SK-N-SH (cell line): ENCODE results near the gene BLCAP. TPM values are rescaled to one million over a fixed set of nuclear protein-coding genes. Genes with fewer than 3 reads are reported as not detected.

ENCODE experiments used
- CTCF ChIA-PET: fragments of 300-600, 350-600 bp; formaldehyde crosslinking; extraction: SDS; loops from one replicate; lab custom pipeline; 2021; lab: Yijun Ruan, JAX
- POLR2A ChIA-PET: fragments of 350-600 bp; sonication (Branson Sonifier 250); formaldehyde crosslinking; extraction: SDS; loops from one replicate; lab custom pipeline; 2020; ENCODE audit warnings: antibody characterized with exemption, inconsistent platforms; lab: Yijun Ruan, JAX
- DNase-seq: peaks from one replicate; pipeline ENCODE4 v3.0.0; 2012
- H2AFZ ChIP-seq: fragments of 200-600 bp; sonication (generic); 2 replicates; pipeline ENCODE4 v1.8.1; 2016; ENCODE audit warnings: antibody characterized with exemption, mild to moderate bottlenecking, low read depth
- H3F3A ChIP-seq: fragments of 200-600 bp; sonication (generic); replicated peaks from 2 replicates; pipeline ENCODE3; 2016; ENCODE audit warnings: antibody characterized with exemption, mild to moderate bottlenecking; ENCODE audit not compliant: insufficient read depth
- H3K27ac ChIP-seq, 2 experiments: fragments of 200-500 bp in 1 of 2; fragments of 200-600 bp in 1 of 2; sonication (Bioruptor generic) in 1 of 2; sonication (generic), shearing (Covaris generic) in 1 of 2; 2 replicates each; pipeline versions ENCODE4 v1.5.1 to v1.6.1; 2014 to 2016; ENCODE audit warnings: low read depth in 2 of 2, inconsistent platforms in 1 of 2, low read length in 1 of 2, mild to moderate bottlenecking in 1 of 2, mixed read lengths in 1 of 2
- H3K27me3 ChIP-seq: fragments of 200-600 bp; sonication (generic), shearing (Covaris generic); 2 replicates; pipeline ENCODE4 v1.6.1; 2016; ENCODE audit warnings: mixed run types; ENCODE audit not compliant: insufficient read depth
- H3K36me3 ChIP-seq, 2 experiments: fragments of 200-500 bp in 1 of 2; fragments of 200-600 bp in 1 of 2; sonication (Bioruptor generic) in 1 of 2; sonication (generic) in 1 of 2; replicated peaks in 1 of 2; 2 replicates each; pipeline versions ENCODE3 to v1.5.1; 2014 to 2016; ENCODE audit warnings: low read length in 1 of 2, mild to moderate bottlenecking in 1 of 2; ENCODE audit not compliant: insufficient read depth in 2 of 2, control insufficient read depth in 1 of 2
- H3K4me1 ChIP-seq, 2 experiments: fragments of 200-500 bp in 1 of 2; fragments of 200-600 bp in 1 of 2; sonication (Bioruptor generic) in 1 of 2; sonication (generic), shearing (Covaris generic) in 1 of 2; 2 replicates each; pipeline versions ENCODE4 v1.5.1 to v1.6.1; 2014 to 2016; ENCODE audit warnings: low read depth in 1 of 2, low read length in 1 of 2, mixed run types in 1 of 2; ENCODE audit not compliant: insufficient read depth in 2 of 2, control insufficient read depth in 1 of 2
- H3K4me2 ChIP-seq: fragments of 200-600 bp; sonication (generic), shearing (Covaris generic); 2 replicates; pipeline ENCODE4 v1.6.1; 2017; ENCODE audit warnings: mixed run types
- H3K4me3 ChIP-seq, 2 experiments: fragments of 200-500 bp in 1 of 2; fragments of 200-600 bp in 1 of 2; sonication (Bioruptor generic) in 1 of 2; sonication (generic), shearing (Covaris generic) in 1 of 2; 2 replicates each; pipeline versions ENCODE4 v1.5.1 to v1.8.1; 2014 to 2016; ENCODE audit warnings: low read depth in 2 of 2, inconsistent platforms in 1 of 2, low read length in 1 of 2, mild to moderate bottlenecking in 1 of 2, mixed read lengths in 1 of 2, moderate library complexity in 1 of 2
- H3K79me2 ChIP-seq: fragments of 200-600 bp; sonication (generic); 2 replicates; pipeline ENCODE4 v1.8.1; 2017; ENCODE audit warnings: mild to moderate bottlenecking; ENCODE audit not compliant: insufficient read depth
- H3K9ac ChIP-seq: fragments of 200-600 bp; sonication (generic); 2 replicates; pipeline ENCODE4 v1.6.1; 2017; ENCODE audit warnings: mixed run types
- H3K9me2 ChIP-seq: fragments of 200-600 bp; sonication (generic); 2 replicates; pipeline ENCODE4 v1.6.1; 2017; ENCODE audit warnings: mixed run types
- H3K9me3 ChIP-seq: fragments of 200-600 bp; sonication (generic); 2 replicates; pipeline ENCODE4 v1.6.1; 2017; ENCODE audit warnings: mixed run types, mild to moderate bottlenecking, moderate library complexity
- H4K20me1 ChIP-seq: fragments of 200-600 bp; sonication (generic); 2 replicates; pipeline ENCODE4 v1.6.1; 2017; ENCODE audit warnings: mild to moderate bottlenecking, mixed run types; ENCODE audit not compliant: insufficient read depth
- FOXJ3 ChIP-seq: sonication (generic); formaldehyde crosslinking; IDR thresholded peaks from 2 replicates; pipeline ENCODE4 v1.5.1; 2020; ENCODE audit warnings: mild to moderate bottlenecking, missing genetic modification reagents
- MEF2A ChIP-seq: IDR thresholded peaks from 2 replicates; pipeline ENCODE4 v1.4.0; 2012; ENCODE audit warnings: low read depth, borderline replicate concordance
- MXI1 ChIP-seq: IDR thresholded peaks from 2 replicates; pipeline ENCODE4 v1.6.1; 2012; ENCODE audit warnings: mild to moderate bottlenecking, low read depth, low read length, improper control_type of control experiment
- NFIC ChIP-seq: IDR thresholded peaks from 2 replicates; pipeline ENCODE4 v1.4.0; 2012; ENCODE audit warnings: borderline replicate concordance
- POLR2AphosphoS5 ChIP-seq: IDR thresholded peaks from 2 replicates; pipeline ENCODE4 v1.6.1; 2012; ENCODE audit warnings: low read depth, low read length
- RFX5 ChIP-seq: IDR thresholded peaks from 2 replicates; pipeline ENCODE4 v1.6.1; 2012; ENCODE audit warnings: mild to moderate bottlenecking, improper control_type of control experiment, low read length
- RXRA ChIP-seq: IDR thresholded peaks from 2 replicates; pipeline ENCODE4 v1.4.0; 2012; ENCODE audit warnings: low read depth, mild to moderate bottlenecking, borderline replicate concordance
- SMC3 ChIP-seq: IDR thresholded peaks from 2 replicates; pipeline ENCODE4 v1.6.1; 2012; ENCODE audit warnings: low read depth, low read length, improper control_type of control experiment
- ZBTB33 ChIP-seq: IDR thresholded peaks from 2 replicates; pipeline ENCODE4 v1.4.0; 2012; ENCODE audit warnings: low read depth, borderline replicate concordance
- WGBS: methylation state at CpG from one replicate; pipeline ENCODE4 v1.1.6; 2017; ENCODE audit warnings: low lambda C conversion rate; 5-methylcytosine and 5-hydroxymethylcytosine counted together
- polyA plus RNA-seq, 3 experiments: library from polyadenylated mRNA; depleted of rRNA; stranded (reverse); fragments of >200 nt; gene quantifications; 2 replicates each; pipeline ENCODE4 v1.2.3, GENCODE V29; 2012
- TF ChIP-seq, protein P1 (sequence below): fragments of 150-350 bp; IDR thresholded peaks from 2 replicates; pipeline ENCODE4 v1.6.1; 2017; ENCODE audit warnings: antibody characterized with exemption, low read length, low read depth, borderline replicate concordance

BLCAP gene
- polyA plus RNA-seq, 1 of the 3 experiments (the other 2 are of a cell fraction), result 55.8 TPM

DNA sequence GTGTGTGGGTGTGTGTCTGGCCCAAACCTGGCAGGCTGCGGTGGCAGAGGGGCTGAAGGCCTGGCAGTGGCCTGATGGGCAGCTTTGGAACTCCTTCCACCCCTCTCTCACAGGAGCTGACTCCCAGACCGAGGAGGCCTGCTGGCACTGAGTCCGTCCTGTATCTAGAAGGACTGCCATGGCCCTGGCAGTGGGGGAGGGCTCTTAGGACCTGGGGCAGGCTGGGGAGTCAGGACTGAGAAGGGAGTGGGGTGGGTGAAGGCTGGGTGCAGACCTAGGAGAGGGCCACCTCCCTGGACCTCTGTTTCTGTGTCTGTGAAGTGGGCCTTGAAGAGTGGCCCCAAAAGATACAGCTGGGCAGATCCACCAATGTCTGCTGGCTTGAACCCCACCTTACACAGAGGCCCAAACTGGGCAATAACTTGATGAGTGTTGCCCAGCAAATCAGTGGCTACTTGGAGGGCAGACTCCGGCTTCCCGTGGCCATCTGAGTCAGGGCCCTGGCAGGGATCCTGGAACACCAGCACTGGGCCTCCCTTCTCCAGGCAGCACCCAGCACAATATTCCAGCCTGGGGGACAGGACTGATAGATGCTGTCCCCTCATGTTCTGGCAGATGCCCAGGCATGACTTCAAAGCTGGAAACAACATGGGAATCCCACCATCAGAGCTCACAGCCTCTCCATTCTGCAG is 46.7 kb upstream of the BLCAP start:
- H3K79me2 ChIP-seq, result no peaks in the 10 kb centered on the region
- ChIA-PET CTCF (interaction anchor here (1.2 to 4.2 kb wide), 2 partner anchors 10 to 71 kb away, joined by 3 to 44 read pairs; no protein-coding TSS in a partner anchor), POLR2A (no interaction called here)
- H3K4me1 ChIP-seq, result peaks cover 0 to 3% of the 10 kb centered on the region in 2 experiments; a peak in 1 of 4 replicates
- H3K9me3 ChIP-seq, result no peaks in the 10 kb centered on the region
- H4K20me1 ChIP-seq, result no peaks in the 10 kb centered on the region
- no peak overlapping the region for H2AFZ ChIP-seq
- H3K9ac ChIP-seq, result no peak overlapping the region
- H3F3A ChIP-seq, result no peaks in the 10 kb centered on the region
- WGBS, result 61% methylated on average over 5 of the region's 5 CpGs
- peaks cover 11% of the 10 kb centered on the region; the same call in 1 of the 2 replicates for H3K27me3 ChIP-seq
- no peaks in the 10 kb centered on the region for H3K36me3 ChIP-seq
- DNase-seq, result no peak
- no peak overlapping the region for H3K27ac ChIP-seq
- H3K4me3 ChIP-seq, result no peak overlapping the region
- H3K4me2 ChIP-seq, result no peak overlapping the region
- no peaks in the 10 kb centered on the region for H3K9me2 ChIP-seq
- TF ChIP-seq FOXJ3 (CRISPR knock-in tag) (no peak), MEF2A (no peak), MXI1 (no peak), SMC3 (no peak), NFIC (no peak), RFX5 (no peak), RXRA (no peak)
- TF ChIP-seq, protein P1, sequence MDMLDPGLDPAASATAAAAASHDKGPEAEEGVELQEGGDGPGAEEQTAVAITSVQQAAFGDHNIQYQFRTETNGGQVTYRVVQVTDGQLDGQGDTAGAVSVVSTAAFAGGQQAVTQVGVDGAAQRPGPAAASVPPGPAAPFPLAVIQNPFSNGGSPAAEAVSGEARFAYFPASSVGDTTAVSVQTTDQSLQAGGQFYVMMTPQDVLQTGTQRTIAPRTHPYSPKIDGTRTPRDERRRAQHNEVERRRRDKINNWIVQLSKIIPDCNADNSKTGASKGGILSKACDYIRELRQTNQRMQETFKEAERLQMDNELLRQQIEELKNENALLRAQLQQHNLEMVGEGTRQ, result no peak

DNA sequence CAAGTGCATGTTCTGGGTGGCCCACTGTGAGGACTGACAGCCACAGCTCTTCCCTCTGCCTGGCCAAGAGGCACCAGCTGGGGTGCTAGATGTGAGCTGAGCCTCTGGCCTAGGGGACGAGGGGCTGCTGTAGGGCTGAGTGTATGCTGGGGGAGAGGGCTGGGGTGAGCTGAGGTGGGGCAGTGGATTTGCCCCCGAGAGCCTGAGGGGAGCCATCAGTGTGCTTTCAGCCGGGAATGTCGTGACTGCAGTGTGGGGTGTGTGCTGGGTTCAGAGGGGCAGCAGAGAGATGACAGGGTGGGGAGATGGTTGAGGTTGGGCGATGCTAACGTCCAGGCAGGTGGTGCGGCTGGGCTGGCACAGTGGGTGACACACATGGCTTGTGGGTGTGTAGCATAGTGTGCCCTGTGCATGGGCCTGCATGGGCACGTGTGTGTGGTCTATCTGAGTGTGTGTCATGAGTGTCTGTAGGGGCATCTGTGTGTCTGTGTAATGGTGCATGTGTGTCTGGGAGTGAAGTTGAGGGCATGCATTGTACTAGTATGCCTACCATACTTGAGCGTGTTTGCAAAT is 46.0 kb upstream of the BLCAP start:
- ChIA-PET CTCF (interaction anchor here (1.2 to 4.2 kb wide), 2 partner anchors 9 to 72 kb away, joined by 3 to 44 read pairs; no protein-coding TSS in a partner anchor), POLR2A (no interaction called here)
- no peaks in the 10 kb centered on the region; a peak in 1 of 4 replicates for H3K4me1 ChIP-seq
- no peaks in the 10 kb centered on the region for H3K9me3 ChIP-seq
- WGBS, result 30% methylated on average over 6 of the region's 9 CpGs
- H3K4me3 ChIP-seq, result no peak overlapping the region
- no peaks in the 10 kb centered on the region for H4K20me1 ChIP-seq
- H3F3A ChIP-seq, result no peaks in the 10 kb centered on the region
- H3K36me3 ChIP-seq, result no peaks in the 10 kb centered on the region
- H3K9ac ChIP-seq, result no peak overlapping the region
- H3K4me2 ChIP-seq, result no peak overlapping the region
- H3K27ac ChIP-seq, result no peak overlapping the region
- TF ChIP-seq NFIC (no peak), POLR2AphosphoS5 (no peak), ZBTB33 (no peak), MEF2A (no peak)
- H2AFZ ChIP-seq, result no peak overlapping the region
- H3K79me2 ChIP-seq, result no peaks in the 10 kb centered on the region
- no peaks in the 10 kb centered on the region for H3K9me2 ChIP-seq
- H3K27me3 ChIP-seq, result peaks cover 11% of the 10 kb centered on the region; the same call in 1 of the 2 replicates
- no peak for DNase-seq
